ENCODE measurements around the gene SEC11A.
"Not testable (repeated sequence)": the region's sequence is repeated elsewhere in the genome, so short reads cannot be mapped to it uniquely, and the experiment has no call there.

SEC11A gene

DNA sequence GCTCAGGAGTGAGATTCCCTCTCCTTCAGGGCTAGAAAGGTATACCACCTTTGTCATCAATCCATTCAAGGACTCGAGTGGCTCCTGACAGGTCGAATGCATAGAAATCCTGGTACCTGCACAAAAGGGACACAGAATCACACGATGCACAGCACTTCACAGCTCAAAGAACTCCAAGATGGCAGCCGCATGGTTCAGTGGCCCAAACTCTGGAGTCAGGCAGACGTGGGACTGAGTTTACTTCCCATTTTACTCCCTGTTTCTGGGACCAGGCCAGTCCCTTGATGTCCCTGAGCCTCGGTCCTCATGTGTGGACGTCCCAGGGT, 62.4 kb downstream of the SEC11A start:
- DNase-seq (ENCODE audit: insufficient read length, low spot score), result no peak
- TF ChIP-seq PAX5 (IDR thresholded peaks at IDR 0.05; ENCODE audit: insufficient read depth, low read length, severe bottlenecking) (no peak), TAF1 (IDR thresholded peaks at IDR 0.05; ENCODE audit: low read depth, low read length) (no peak), POLR2A (IDR thresholded peaks at IDR 0.05; ENCODE audit: low read depth, low read length) (no peak), POLR2AphosphoS5 (IDR thresholded peaks at IDR 0.05; ENCODE audit: low read depth, low read length) (no peak), SPI1 (IDR thresholded peaks at IDR 0.05; ENCODE audit: low read depth, low read length) (no peak), POU2F2 (IDR thresholded peaks at IDR 0.05; ENCODE audit: low read depth, low read length) (no peak)
- no peak for FAIRE-seq

DNA sequence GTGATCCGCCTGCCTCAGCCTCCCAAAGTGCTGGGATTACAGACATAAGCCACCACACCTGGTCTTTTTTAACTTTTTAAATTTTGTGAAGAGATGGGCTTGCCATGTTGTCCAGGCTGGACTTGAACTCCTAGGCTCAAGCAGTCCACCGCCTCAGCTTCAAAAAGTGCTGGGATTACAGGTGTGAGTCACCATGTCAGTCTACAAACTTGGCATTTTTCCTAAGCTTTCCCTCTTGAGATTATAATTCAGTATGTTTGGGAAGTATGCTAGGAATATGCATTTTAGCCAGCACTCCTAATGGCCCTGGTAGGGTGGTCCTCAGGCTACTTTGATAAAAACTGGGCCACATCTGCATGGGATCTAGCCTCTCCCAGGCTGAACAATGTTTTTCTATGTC, 66.2 kb downstream of the SEC11A start:
- FAIRE-seq, result no peak
- DNase-seq (ENCODE audit: insufficient read length, low spot score), result no peak
- TF ChIP-seq TAF1 (IDR thresholded peaks at IDR 0.05; ENCODE audit: low read depth, low read length) (no peak), POLR2AphosphoS5 (IDR thresholded peaks at IDR 0.05; ENCODE audit: low read depth, low read length) (no peak), POLR2A (IDR thresholded peaks at IDR 0.05; ENCODE audit: low read depth, low read length) (no peak), POU2F2 (IDR thresholded peaks at IDR 0.05; ENCODE audit: low read depth, low read length) (no peak), SPI1 (IDR thresholded peaks at IDR 0.05; ENCODE audit: low read depth, low read length) (no peak), PAX5 (IDR thresholded peaks at IDR 0.05; ENCODE audit: insufficient read depth, low read length, severe bottlenecking) (no peak)

DNA sequence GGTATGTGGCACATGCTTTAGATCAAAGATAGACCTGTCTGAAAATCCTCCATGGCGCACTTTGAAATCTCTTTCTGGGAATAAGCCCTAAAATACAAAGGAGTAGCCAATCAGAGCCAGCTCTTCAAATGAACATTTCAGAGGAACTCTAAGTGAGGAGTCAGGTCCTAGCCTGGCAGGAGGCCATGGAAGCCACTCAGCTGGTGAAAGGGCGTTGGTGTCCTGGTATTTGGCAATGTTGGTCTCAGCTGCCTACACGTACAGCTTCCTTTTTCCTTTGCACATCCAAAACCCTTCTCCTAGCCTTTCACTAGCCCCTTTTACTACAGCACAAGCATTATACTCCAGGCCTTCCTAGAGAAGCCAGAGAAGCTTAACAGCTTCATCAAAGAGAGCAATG, 67.4 kb downstream of the SEC11A start:
- FAIRE-seq, result no peak
- TF ChIP-seq POU2F2 (IDR thresholded peaks at IDR 0.05; ENCODE audit: low read depth, low read length) (no peak), PAX5 (IDR thresholded peaks at IDR 0.05; ENCODE audit: insufficient read depth, low read length, severe bottlenecking) (no peak), SPI1 (IDR thresholded peaks at IDR 0.05; ENCODE audit: low read depth, low read length) (no peak), TAF1 (IDR thresholded peaks at IDR 0.05; ENCODE audit: low read depth, low read length) (no peak), POLR2A (IDR thresholded peaks at IDR 0.05; ENCODE audit: low read depth, low read length) (no peak), POLR2AphosphoS5 (IDR thresholded peaks at IDR 0.05; ENCODE audit: low read depth, low read length) (no peak)
- DNase-seq (ENCODE audit: insufficient read length, low spot score), result no peak

DNA sequence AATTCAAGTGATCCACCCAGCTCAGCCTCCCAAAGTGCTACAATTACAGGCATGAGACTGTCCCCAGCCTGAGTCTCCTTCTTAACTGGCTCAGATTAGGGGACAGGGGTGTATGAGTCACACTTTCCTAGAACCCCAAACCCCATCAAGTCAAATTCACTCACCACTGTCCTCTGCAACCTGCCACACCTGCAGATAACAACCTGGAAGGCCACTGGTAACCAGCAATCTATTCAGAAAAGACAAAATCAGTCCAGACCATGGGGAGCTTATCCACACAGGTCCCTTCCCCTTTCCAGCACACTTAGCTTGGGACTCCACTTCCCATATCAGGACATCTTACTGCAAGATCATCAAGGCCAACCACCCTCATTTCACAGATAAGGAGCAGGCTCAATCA, 68.2 kb downstream of the SEC11A start:
- TF ChIP-seq SPI1 (IDR thresholded peaks at IDR 0.05; ENCODE audit: low read depth, low read length) (no peak), PAX5 (IDR thresholded peaks at IDR 0.05; ENCODE audit: insufficient read depth, low read length, severe bottlenecking) (no peak), POU2F2 (IDR thresholded peaks at IDR 0.05; ENCODE audit: low read depth, low read length) (no peak), TAF1 (IDR thresholded peaks at IDR 0.05; ENCODE audit: low read depth, low read length) (no peak)
- DNase-seq (ENCODE audit: insufficient read length, low spot score) (no peak), FAIRE-seq (no peak)

DNA sequence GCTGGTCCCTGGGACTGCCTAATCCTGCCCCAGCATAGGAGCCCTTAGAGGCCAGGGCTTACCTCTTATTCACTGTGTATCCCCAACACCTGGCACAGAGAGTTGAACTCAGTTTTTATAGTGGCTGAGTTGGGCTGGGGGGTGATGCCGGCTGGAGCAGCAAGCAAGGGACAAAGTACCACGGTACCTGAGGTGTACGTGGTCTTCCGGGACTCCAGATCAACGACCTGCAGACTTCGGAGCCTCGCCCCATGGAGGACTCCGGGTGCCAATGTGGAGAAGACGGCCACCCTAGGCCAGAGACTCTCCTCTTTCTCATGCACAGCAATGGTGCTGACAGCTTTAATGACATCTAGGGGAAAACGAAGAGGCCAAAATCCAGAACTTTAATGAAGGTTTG, 69.9 kb downstream of the SEC11A start:
- FAIRE-seq, result no peak
- TF ChIP-seq POLR2AphosphoS5 (IDR thresholded peaks at IDR 0.05; ENCODE audit: low read depth, low read length) (no peak), TAF1 (IDR thresholded peaks at IDR 0.05; ENCODE audit: low read depth, low read length) (no peak), POLR2A (IDR thresholded peaks at IDR 0.05; ENCODE audit: low read depth, low read length) (no peak), PAX5 (IDR thresholded peaks at IDR 0.05; ENCODE audit: insufficient read depth, low read length, severe bottlenecking) (no peak), POU2F2 (IDR thresholded peaks at IDR 0.05; ENCODE audit: low read depth, low read length) (no peak)
- no peak for DNase-seq (ENCODE audit: insufficient read length, low spot score)

DNA sequence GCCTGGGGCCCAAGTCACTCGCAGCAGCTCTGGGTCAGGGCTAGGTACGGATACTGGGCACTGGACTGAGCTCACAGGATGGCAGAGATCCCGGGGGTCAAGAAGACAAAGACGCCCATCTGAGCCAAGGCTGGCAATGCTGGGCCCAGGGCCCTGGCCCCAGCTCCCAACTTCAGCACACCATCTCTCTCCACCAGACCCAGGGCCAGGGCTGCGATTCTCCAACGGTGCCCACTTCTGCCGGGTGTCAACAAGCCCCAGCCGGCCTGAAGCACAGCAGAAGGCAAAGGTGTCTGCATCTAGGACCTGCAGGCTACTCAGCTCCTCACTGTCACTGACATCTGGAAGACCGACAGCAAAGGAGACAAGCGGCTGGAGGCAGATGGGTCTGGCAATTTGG, 70.4 kb downstream of the SEC11A start:
- FAIRE-seq (no peak), DNase-seq (ENCODE audit: insufficient read length, low spot score) (no peak)
- TF ChIP-seq POLR2AphosphoS5 (IDR thresholded peaks at IDR 0.05; ENCODE audit: low read depth, low read length), result no peak
- no peak for TF ChIP-seq POU2F2 (IDR thresholded peaks at IDR 0.05; ENCODE audit: low read depth, low read length)
- no peak for TF ChIP-seq TAF1 (IDR thresholded peaks at IDR 0.05; ENCODE audit: low read depth, low read length)
- no peak for TF ChIP-seq POLR2A (IDR thresholded peaks at IDR 0.05; ENCODE audit: low read depth, low read length)
- no peak for TF ChIP-seq PAX5 (IDR thresholded peaks at IDR 0.05; ENCODE audit: insufficient read depth, low read length, severe bottlenecking)
- TF ChIP-seq SPI1 (IDR thresholded peaks at IDR 0.05; ENCODE audit: low read depth, low read length), result no peak

DNA sequence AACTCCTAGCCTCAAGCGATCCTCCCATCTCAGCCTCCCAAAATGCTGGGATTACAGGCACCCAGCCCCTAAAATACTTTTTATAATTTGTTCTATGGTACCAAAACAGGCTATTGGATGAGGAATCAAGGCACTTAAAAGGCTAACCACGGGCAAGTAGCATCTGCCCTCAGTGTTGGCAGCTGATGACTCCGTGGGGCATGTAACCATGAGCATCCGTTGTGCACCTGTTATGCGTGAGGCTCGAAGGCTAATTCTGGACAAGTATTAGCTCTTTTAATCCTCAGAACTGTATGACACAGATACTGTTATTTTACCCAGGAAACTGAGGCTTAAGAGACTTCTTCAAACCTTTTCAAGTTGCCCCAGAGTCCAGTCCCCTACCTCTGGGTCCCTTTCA, 72.1 kb downstream of the SEC11A start:
- DNase-seq (ENCODE audit: insufficient read length, low spot score), result no peak
- TF ChIP-seq SPI1 (IDR thresholded peaks at IDR 0.05; ENCODE audit: low read depth, low read length) (no peak), POLR2AphosphoS5 (IDR thresholded peaks at IDR 0.05; ENCODE audit: low read depth, low read length) (no peak), PAX5 (IDR thresholded peaks at IDR 0.05; ENCODE audit: insufficient read depth, low read length, severe bottlenecking) (no peak), POU2F2 (IDR thresholded peaks at IDR 0.05; ENCODE audit: low read depth, low read length) (no peak), TAF1 (IDR thresholded peaks at IDR 0.05; ENCODE audit: low read depth, low read length) (no peak), POLR2A (IDR thresholded peaks at IDR 0.05; ENCODE audit: low read depth, low read length) (no peak)
- no peak for FAIRE-seq

DNA sequence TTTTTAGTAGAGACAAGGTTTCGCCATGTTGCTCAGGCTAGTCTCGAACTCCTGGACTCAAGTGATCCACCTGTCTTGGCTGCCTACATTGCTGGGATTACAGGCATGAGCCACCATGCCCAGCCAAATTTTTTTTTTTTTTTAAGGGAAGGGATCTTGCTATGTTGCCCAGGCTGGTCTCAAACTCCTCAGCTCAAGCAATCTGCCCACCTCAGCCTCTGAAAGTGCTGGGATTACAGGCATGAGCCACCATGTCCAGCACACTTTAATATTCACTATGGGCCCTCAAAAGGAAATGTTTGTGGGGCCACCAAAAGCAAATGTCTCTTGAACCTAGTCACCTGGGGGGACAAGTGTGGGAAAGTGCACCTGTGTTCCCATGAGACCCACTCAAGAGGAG, 73.3 kb downstream of the SEC11A start:
- FAIRE-seq; DNase-seq (ENCODE audit: insufficient read length, low spot score): not testable (repeated sequence)

DNA sequence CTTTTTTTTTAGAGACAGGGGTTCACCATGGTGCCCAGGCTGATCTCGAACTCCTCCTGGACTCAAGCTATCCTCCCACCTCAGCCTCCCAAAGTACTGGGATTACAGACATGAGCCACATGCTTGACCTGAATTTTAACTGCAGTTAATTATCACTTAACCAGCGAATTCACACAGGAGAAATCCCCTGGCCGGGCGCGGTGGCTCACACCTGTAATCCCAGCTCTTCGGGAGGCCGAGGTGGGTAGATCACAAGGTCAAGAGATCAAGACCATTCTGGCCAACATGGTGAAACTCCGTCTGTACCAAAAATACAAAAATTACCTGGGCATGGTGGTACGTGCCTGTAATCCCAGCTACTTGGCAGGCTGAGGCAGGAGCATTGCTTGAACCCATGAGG, 74.1 kb downstream of the SEC11A start:
- FAIRE-seq, result not testable (repeated sequence)

DNA sequence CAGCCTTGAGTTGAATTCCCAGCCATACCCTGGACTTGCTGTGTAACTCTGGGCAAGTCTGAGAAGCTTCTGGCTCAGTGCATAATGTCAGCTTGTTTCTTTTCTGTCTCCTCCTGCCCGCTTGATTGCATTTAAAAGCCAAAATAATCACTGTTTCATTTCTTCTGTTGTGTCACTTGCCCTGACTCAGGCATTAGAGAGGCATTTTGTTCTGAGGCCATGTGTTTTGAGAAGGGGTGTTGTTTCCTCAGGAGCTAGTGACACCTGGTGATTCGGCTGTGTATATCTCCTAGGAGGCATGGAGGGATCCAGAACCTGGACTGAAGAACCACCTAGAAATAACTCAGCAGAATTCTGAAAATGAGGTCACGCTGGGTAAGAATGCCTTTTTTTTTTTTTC, 77.8 kb downstream of the SEC11A start:
- TF ChIP-seq PAX5 (IDR thresholded peaks at IDR 0.05; ENCODE audit: insufficient read depth, low read length, severe bottlenecking) (no peak), POLR2A (IDR thresholded peaks at IDR 0.05; ENCODE audit: low read depth, low read length) (no peak), SPI1 (IDR thresholded peaks at IDR 0.05; ENCODE audit: low read depth, low read length) (no peak), TAF1 (IDR thresholded peaks at IDR 0.05; ENCODE audit: low read depth, low read length) (no peak), POLR2AphosphoS5 (IDR thresholded peaks at IDR 0.05; ENCODE audit: low read depth, low read length) (no peak), POU2F2 (IDR thresholded peaks at IDR 0.05; ENCODE audit: low read depth, low read length) (no peak)
- DNase-seq (ENCODE audit: insufficient read length, low spot score), result no peak
- no peak for FAIRE-seq

More for the DNA sequence above, 74.1 kb downstream of the SEC11A start:
- DNase-seq (ENCODE audit: insufficient read length, low spot score), result not testable (repeated sequence)

DNA sequence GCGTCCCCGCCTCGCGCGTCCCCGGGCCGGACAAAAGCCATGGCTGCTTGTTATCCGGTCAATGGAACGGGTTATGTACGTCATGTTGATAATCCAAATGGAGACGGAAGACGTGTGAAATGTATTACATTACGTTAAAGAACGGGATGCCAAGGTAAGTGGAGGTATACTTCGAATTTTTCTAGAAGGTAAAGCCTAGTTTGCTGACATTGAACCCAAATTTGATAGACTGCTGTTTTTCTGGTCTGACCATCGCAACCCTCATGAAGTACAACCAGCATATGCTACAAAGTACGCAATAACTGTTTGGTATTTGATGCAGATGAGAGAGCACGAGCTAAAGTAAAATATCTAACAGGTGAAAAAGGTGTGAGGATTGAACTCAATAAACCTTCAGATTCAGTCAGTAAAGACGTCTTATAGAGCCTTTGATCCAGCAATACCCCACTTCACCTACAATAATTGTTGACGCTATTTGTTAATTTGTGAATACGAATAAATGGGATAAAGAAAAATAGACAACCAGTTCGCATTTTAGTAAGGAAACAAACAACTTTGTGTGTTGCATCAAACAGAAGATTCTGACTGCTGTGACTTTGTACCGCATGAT, 81.6 kb downstream of the SEC11A start:
- TF ChIP-seq TAF1 (IDR thresholded peaks at IDR 0.05; ENCODE audit: low read depth, low read length), result no peak
- no peak for TF ChIP-seq PAX5 (IDR thresholded peaks at IDR 0.05; ENCODE audit: insufficient read depth, low read length, severe bottlenecking)
- no peak for TF ChIP-seq SPI1 (IDR thresholded peaks at IDR 0.05; ENCODE audit: low read depth, low read length)
- TF ChIP-seq POLR2AphosphoS5 (IDR thresholded peaks at IDR 0.05; ENCODE audit: low read depth, low read length), result no peak
- TF ChIP-seq POLR2A (IDR thresholded peaks at IDR 0.05; ENCODE audit: low read depth, low read length), result no peak
- TF ChIP-seq POU2F2 (IDR thresholded peaks at IDR 0.05; ENCODE audit: low read depth, low read length), result no peak
- DNase-seq (ENCODE audit: insufficient read length, low spot score) (no peak), FAIRE-seq (peak; percentile 45)

All from GM12891 (cell line).